Activated gamma-delta T cell treated with anti-CD3 and anti-CD28 coated beads, Interleukin-2, amount 50 U/mL, for 16 hours (primary cell): Measurements from ENCODE around the gene PALLD.
"Not testable (repeated sequence)": the region's sequence is repeated elsewhere in the genome, so short reads cannot be mapped to it uniquely, and the experiment has no call there.

Experiments
- DNase-seq: peaks from one replicate; pipeline ENCODE4 v3.0.0-alpha.2; 2020; ENCODE audit warnings: low read depth

Gene PALLD

GRCh38 chr4:168678751-168679366 lies 182.0 kb downstream of the PALLD start:
- DNase-seq = no peak

GRCh38 chr4:168679397-168679796 lies 182.5 kb downstream of the PALLD start:
- no peak for DNase-seq

- DNase-seq = no peak
Observed at GRCh38 chr4:168679819-168680218, 183.0 kb downstream of the PALLD start.

GRCh38 chr4:168682898-168683500 lies 186.1 kb downstream of the PALLD start:
- DNase-seq = no peak

GRCh38 chr4:168683595-168683994 lies 186.7 kb downstream of the PALLD start:
- no peak for DNase-seq

GRCh38 chr4:168685136-168685809 lies 188.4 kb downstream of the PALLD start:
- DNase-seq = no peak

- DNase-seq = no peak
Observed at GRCh38 chr4:168688584-168688983, 191.7 kb downstream of the PALLD start.

GRCh38 chr4:168689791-168690190 lies 192.9 kb downstream of the PALLD start:
- DNase-seq = no peak

GRCh38 chr4:168690199-168690598 lies 193.3 kb downstream of the PALLD start:
- DNase-seq = no peak

GRCh38 chr4:168691631-168692369 lies 194.9 kb downstream of the PALLD start:
- no peak for DNase-seq

GRCh38 chr4:168693750-168694490 lies 197.1 kb downstream of the PALLD start:
- DNase-seq = no peak

GRCh38 chr4:168694667-168695066 lies 197.8 kb downstream of the PALLD start:
- no peak for DNase-seq

GRCh38 chr4:168695288-168695687 lies 198.4 kb downstream of the PALLD start:
- DNase-seq = no peak

GRCh38 chr4:168696280-168696679 lies 199.4 kb downstream of the PALLD start:
- DNase-seq = no peak

- no peak for DNase-seq
Observed at GRCh38 chr4:168696826-168697225, 200.0 kb downstream of the PALLD start.

GRCh38 chr4:168699224-168699878 lies 202.5 kb downstream of the PALLD start:
- DNase-seq = no peak

- DNase-seq = no peak
Observed at GRCh38 chr4:168701061-168701460, 204.2 kb downstream of the PALLD start.

GRCh38 chr4:168702581-168703087 lies 205.8 kb downstream of the PALLD start:
- DNase-seq = not testable (repeated sequence)

- DNase-seq = no peak
Observed at GRCh38 chr4:168705121-168705520, 208.3 kb downstream of the PALLD start.

- DNase-seq = no peak
Observed at GRCh38 chr4:168707205-168707604, 210.4 kb downstream of the PALLD start.

- no peak for DNase-seq
Observed at GRCh38 chr4:168708108-168708507, 211.3 kb downstream of the PALLD start.
